Suprapubic skin (tissue), 4 donors: ENCODE results near the gene PMP22.

Experiments
- POLR2A ChIP-seq, 2 donors: fragments of 450-650 bp; IDR thresholded peaks; one replicate each; pipeline ENCODE4 v1.6.1; 2017; ENCODE audit warnings: antibody characterized with exemption in 2 of 2, mild to moderate bottlenecking in 2 of 2, moderate library complexity in 2 of 2
- POLR2AphosphoS5 ChIP-seq, 3 donors: sonication (generic); formaldehyde crosslinking; IDR thresholded peaks; one replicate each; pipeline ENCODE4 v1.6.1; 2017; ENCODE audit warnings: antibody characterized with exemption in 3 of 3

DNA sequence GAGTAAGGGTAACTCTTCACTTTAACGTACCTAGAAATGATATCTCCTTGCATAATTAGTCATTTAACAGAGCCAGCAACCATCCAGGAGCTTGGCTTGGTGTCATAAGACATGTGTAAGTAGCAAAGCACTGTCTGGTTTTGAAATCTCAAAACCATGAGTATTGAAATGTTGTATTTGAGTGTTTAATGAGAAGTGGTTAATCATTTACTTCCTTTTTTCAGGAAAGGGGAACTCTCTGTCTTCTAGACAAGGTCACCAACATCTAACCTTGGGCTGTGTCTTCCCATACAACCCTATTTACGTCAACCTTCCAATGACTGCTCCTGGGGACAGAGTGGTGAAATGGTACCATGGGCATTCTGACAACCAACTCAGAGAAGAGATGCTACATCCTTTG lies 27.1 kb downstream of the PMP22 start:
- TF ChIP-seq POLR2A (IDR thresholded peaks at IDR 0.05) (no peak), POLR2AphosphoS5 (IDR thresholded peaks at IDR 0.05) (no peak)
